GM19238 (cell line): ENCODE measurements around the gene CCN5.
"Not testable (repeated sequence)": the region's sequence is repeated elsewhere in the genome, so short reads cannot be mapped to it uniquely, and the experiment has no call there.

Experiments used
- DNase-seq: peaks from one replicate; pipeline ENCODE4 v3.0.0; 2011; ENCODE audit warnings: low spot score; ENCODE audit not compliant: insufficient read length

The CCN5 gene

GRCh38 chr20:44756956-44757355 lies 41.8 kb downstream of the CCN5 start:
- DNase-seq: no peak

DNA sequence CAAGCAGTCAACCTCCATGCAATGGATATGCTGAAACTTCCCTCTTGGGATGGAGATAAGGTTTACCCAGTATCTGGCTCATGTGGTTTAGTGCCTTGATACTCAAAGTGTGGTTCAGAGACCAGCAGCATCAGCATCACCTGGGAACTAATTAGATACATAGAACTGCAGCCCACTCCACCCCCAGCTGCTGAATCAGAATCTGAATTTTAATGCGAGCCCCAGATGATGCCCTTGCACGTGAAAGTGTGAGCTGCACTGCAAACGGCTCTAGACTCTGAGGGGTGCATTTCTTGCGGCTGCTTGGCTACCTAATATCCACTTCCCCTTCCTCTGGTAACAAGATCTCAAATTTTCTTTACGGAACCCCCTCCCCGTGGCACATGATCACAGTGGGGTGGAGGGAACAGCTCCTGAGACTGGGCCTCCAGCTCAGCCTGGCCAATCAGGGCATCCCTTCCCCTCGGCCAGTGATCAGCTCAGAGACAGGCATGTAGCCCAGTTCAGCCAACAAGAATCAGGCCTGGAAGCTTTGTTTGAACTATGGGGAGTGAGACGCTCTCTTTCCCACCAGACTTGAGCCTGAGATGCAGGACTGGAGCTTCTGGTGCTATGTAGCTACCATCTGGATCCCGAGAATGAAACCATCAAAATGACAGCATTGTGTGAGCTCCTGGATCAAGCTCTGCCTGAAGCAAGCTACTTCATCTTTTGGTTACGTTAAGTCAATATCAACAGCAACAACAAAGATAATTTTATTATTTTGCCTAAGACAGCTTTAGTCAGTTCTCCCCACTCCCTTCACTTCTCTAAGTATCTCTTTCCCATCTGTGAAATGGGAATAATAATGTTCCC lies 43.3 kb downstream of the CCN5 start:
- no peak for DNase-seq

DNA sequence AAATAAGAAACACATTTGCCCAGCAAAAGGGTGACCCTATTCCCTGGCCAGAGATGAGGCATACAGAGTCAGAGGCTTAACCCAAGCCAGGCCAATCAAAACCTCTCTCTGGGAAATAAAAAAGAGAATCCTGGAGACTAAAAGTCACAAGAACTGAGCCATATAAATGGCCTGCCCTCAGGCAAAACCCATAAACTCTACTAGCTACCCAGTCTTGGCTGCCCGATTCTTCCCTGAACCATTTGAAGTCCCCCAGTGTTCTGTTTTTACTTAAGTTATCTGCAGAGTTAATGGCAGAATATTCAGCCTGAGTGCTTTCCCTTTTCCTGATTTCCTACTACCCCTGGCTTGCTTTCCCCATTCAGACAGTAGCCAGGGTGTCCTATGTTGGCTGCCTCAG lies 44.4 kb downstream of the CCN5 start:
- DNase-seq: no peak

- DNase-seq: no peak
Observed at GRCh38 chr20:44761423-44761822, 46.3 kb downstream of the CCN5 start.

DNA sequence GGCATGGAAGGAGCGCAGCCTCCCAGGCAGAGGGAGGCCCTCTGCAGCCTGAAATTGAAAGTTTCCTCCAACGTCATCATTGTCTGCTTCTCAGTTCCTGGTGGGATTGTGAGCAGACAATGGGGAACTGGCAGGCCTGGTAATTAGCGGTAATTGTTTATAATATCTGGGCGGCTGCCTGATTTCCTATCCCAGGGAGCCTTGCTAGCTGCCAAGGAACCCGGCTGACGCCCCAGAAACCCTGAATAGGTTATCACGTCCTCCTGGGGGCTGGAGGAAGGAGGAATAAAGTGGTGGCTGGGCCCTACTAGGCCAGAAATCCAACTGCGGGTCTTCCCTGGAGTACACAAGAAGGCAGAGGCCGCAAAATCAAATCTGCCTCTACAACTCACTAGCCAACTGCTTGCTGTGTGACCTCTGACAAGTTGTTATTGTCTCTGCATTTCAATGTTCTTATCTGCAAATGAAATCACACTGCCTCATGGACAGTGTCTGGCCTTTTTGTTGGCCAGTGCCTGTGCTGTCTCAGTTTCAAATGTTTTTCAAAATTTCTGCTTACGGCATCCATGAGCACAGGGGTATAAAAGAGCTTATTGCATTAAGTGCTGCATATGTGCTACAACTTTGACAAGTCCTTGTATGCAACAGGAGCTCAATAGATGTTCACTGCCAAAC lies 47.4 kb downstream of the CCN5 start:
- DNase-seq: no peak

DNA sequence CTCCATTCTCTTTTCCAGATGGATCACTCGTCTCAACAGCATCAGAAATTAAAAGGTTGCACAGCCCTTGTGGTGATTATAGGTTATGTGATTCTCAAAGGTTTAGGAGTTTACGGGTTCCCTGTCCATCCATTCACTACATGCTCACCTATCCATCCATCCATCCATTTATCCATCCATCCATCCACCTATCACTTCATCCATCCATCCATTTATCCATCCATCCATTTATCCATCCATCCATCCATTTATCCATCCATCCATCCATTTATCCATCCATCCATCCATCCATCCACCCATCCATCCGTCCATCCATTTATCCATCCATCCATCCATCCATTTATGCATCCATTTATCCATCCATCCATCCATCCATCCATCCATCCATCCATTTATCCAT lies 48.6 kb downstream of the CCN5 start:
- not testable (repeated sequence) for DNase-seq

- DNase-seq: no peak
Observed at GRCh38 chr20:44765091-44765490, 49.9 kb downstream of the CCN5 start.

- DNase-seq: no peak
Observed at GRCh38 chr20:44765701-44766347, 50.7 kb downstream of the CCN5 start.

DNA sequence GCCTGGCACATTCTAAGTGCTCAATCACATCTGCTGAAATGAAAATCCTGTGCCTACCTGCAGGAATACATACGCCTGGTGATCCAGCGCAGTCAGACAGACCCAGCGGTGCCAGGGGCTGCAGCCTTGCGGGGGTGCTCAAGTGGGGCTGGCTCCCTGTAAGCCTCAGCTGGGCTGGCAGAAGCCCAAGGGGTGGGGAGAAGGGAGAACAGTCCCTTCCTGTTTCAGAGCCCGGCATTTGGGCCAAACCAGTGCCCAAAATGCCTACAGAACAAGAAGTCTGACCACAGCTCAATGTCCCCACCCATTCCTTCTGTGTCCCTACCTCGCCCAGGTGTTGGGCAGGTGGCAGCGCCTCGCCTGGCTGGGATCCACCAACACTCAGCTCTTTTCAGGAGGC lies 53.1 kb downstream of the CCN5 start:
- DNase-seq: no peak

DNA sequence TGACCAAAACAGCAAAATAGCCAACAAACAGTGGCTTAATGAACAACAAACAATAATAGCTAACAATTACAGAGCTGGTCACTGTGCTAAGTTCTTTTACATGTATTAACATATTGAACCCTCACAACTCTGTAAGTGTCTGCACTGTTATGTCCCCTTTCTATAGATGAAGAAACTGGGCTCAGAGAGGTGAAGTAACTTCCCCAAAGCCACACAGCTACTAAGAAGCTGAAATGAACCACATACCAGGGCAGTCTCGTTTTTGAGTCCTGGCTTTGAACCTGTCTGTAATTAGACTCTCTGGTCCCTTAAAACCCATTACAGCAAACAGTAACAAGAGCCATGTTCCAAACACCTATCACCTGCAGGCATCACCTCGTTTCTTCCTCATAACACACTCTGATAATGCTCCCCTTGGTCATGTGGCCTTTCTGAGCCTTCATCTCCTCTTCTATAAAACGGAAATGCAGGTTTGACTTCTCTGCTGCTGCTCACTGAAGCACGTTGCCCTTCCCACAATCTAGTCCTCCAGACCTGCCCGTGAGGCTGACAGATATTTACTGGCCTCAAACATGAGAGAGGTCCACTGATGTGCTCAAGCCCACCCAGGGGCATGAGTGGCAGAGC lies 53.8 kb downstream of the CCN5 start:
- no peak for DNase-seq

DNA sequence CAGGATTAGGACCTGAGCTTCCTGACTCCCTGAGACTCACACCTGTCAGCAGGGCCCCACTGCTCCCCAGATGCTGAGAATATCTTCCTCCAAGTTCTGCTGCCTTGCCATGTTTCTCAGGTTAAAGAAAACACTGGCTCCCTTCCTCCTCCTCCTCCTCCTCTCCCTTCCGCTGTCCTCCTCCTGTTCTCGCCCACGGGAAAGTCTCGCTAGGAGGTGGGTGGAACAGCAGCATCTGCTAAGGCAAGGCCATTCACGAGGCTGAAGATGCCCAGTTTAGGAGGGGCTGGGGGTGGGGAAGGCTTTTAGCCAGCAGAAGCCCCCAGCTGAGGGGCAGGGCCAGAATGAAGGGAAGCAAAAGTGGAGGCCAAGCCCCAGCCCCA lies 54.3 kb downstream of the CCN5 start:
- no peak for DNase-seq

- no peak for DNase-seq
Observed at GRCh38 chr20:44770484-44771171, 55.5 kb downstream of the CCN5 start.

DNA sequence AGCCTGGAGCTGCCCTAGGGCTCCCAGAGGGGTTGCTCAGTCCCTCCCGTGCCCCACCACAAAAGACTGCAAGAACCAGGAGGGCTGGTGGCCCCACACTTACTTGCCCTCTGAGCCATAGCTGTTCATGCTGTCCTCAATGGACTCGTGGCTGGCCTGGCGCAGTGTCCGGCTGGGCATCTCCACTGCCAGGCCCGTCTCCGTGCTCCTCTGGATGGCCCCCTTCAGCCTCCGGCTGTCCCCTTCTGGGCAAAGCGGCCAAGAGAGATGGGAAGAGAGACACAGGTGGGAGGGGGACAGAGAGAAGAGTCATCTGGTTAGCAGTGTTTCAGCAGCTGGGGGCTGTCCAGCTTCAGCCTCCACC lies 56.0 kb downstream of the CCN5 start:
- DNase-seq: no peak

DNA sequence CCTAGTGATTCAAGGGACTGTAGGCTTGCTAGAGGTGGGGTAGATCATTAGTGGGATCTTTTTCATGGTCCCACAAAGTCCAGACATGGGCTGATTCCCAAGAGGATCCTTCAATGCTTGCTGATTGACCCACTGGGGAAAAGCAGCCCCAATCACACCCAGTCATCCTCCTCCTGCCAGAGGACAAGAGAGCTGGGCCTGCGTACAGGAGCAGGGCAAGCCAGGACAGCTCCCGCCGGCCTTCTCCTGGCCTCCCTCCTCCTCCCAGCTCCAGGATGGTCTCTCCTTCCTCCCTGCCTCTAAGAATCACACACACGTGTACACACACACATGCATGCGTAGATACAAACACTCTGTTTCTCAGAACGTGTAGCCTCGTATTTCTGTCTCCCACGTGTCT lies 57.5 kb downstream of the CCN5 start:
- no peak for DNase-seq

- no peak for DNase-seq
Observed at GRCh38 chr20:44773070-44773829, 58.1 kb downstream of the CCN5 start.

DNA sequence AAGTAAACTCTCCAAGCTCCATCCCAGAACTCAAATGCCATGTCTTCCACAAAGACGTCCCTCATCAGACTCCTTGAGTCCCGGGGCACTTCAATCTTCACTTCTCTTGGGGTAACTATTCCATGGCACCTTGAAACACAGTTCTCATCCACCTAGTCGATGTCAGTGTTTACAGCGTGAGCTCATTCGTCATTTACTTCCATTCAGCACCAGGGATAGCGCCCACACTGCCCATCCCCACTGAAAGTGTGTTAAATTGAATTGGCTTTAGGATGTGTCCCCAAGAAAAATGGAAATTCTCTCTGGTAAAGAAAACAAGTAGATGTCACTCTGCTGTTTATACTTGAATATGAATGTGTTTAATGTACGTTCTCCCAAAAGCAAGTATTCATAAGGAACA lies 61.8 kb downstream of the CCN5 start:
- DNase-seq: no peak
